GM12878 (cell line): ENCODE data around the gene CLIC6. TPM values are rescaled to one million over a fixed set of nuclear protein-coding genes. Genes with fewer than 3 reads are reported as not detected.

ENCODE experiments used
- ATAC-seq: fragments of 200-7000 bp; cut with Tn5 transposase; 3 replicates; pipeline ENCODE4 v1.9.1; 2020; ENCODE audit warnings: mild to moderate bottlenecking, moderate library complexity
- BruUV-seq: library from RNA; stranded (reverse); fragments of 400-500 nt; replicated peaks from 2 replicates; lab custom pipeline; 2021; lab: Mats Ljungman, UMichigan
- CTCF ChIA-PET: fragments of 300-600 bp; sonication (Branson Sonifier 250); formaldehyde crosslinking; extraction: SDS; loops from one replicate; lab custom pipeline; 2021; ENCODE audit warnings: inconsistent platforms; lab: Yijun Ruan, JAX
- POLR2A ChIA-PET: fragments of 350-600 bp; formaldehyde crosslinking; extraction: SDS; loops from one replicate; lab custom pipeline; 2021; ENCODE audit warnings: inconsistent platforms; lab: Charles Lee
- RAD21 ChIA-PET: fragments of 300-600 bp; sonication (Branson Sonifier 250); formaldehyde crosslinking; loops from one replicate; lab custom pipeline; 2023; ENCODE audit warnings: antibody characterized with exemption; ENCODE audit not compliant: unreplicated experiment; lab: Charles Lee
- SMC1A ChIA-PET: fragments of 300-600 bp; sonication (Branson Sonifier 250); formaldehyde crosslinking; loops from one replicate; lab custom pipeline; 2023; ENCODE audit not compliant: unreplicated experiment, uncharacterized antibody; lab: Charles Lee
- DNase-seq: peaks from one replicate; pipeline ENCODE4 v3.0.0-alpha.2; 2011; ENCODE audit warnings: low read depth, low spot score
- FAIRE-seq: peaks from 3 replicates; lab custom pipeline; 2011; peaks lifted over from hg19 to GRCh38; lab: Jason Lieb, UNC
- H2AFZ ChIP-seq: 2 replicates; pipeline ENCODE4 v1.6.0; 2011; ENCODE audit warnings: low read depth, low read length, control low read depth; ENCODE audit not compliant: control insufficient read depth
- H3K27ac ChIP-seq: 2 replicates; pipeline ENCODE4 v1.5.1; 2011; ENCODE audit warnings: control low read depth; ENCODE audit not compliant: control insufficient read depth, insufficient read depth
- H3K27me3 ChIP-seq, 2 experiments: replicated peaks in 1 of 2; 2 replicates each; pipeline versions ENCODE4 v1.6.0 to v1.6.1; 2011; ENCODE audit warnings: low read length in 1 of 2; ENCODE audit not compliant: control insufficient read depth in 2 of 2, insufficient read depth in 2 of 2
- H3K36me3 ChIP-seq, 2 experiments: 2 replicates each; pipeline ENCODE4 v1.5.1; 2011; ENCODE audit warnings: low read length in 1 of 2; ENCODE audit not compliant: control insufficient read depth in 2 of 2, insufficient read depth in 2 of 2
- H3K4me1 ChIP-seq: 2 replicates; pipeline ENCODE4 v1.6.1; 2011; ENCODE audit warnings: mild to moderate bottlenecking, low read length, moderate library complexity, mixed read lengths; ENCODE audit not compliant: control insufficient read depth, insufficient read depth
- H3K4me2 ChIP-seq: 2 replicates; pipeline ENCODE4 v1.6.0; 2011; ENCODE audit warnings: control low read depth; ENCODE audit not compliant: control insufficient read depth, insufficient read depth
- H3K4me3 ChIP-seq: fragments of 200-600 bp; sonication (generic); 2 replicates; pipeline ENCODE4 v1.5.1; 2016
- H3K79me2 ChIP-seq: 2 replicates; pipeline ENCODE4 v1.6.0; 2011; ENCODE audit warnings: low read length; ENCODE audit not compliant: control insufficient read depth, insufficient read depth
- H3K9ac ChIP-seq: 2 replicates; pipeline ENCODE4 v1.8.0; 2011; ENCODE audit warnings: low read length, control low read depth, mixed read lengths; ENCODE audit not compliant: control insufficient read depth, insufficient read depth
- H3K9me3 ChIP-seq: replicated peaks from 3 replicates; pipeline ENCODE4 v1.5.1; 2011; ENCODE audit warnings: mild to moderate bottlenecking, low read length; ENCODE audit not compliant: control insufficient read depth, insufficient read depth
- H4K20me1 ChIP-seq: 2 replicates; pipeline ENCODE4 v1.6.0; 2011; ENCODE audit not compliant: control insufficient read depth, insufficient read depth
- CREB1 ChIP-seq: IDR thresholded peaks from 2 replicates; pipeline ENCODE4 v1.6.1; 2012; ENCODE audit warnings: low read depth, mild to moderate bottlenecking, inconsistent platforms
- EZH2 ChIP-seq: IDR thresholded peaks from 2 replicates; pipeline ENCODE4 v1.6.1; 2012; ENCODE audit warnings: low read depth, mild to moderate bottlenecking, control low read depth, inconsistent platforms, low read length, borderline replicate concordance; ENCODE audit not compliant: control insufficient read depth
- NBN ChIP-seq: fragments of 450-650 bp; IDR thresholded peaks from 2 replicates; pipeline ENCODE4 v1.6.1; 2016
- NFYA ChIP-seq: IDR thresholded peaks from 2 replicates; pipeline ENCODE4 v1.6.1; 2011; ENCODE audit warnings: low read depth, mild to moderate bottlenecking, low read length, improper control_type of control experiment, borderline replicate concordance
- SIX5 ChIP-seq: IDR thresholded peaks from 2 replicates; pipeline ENCODE4 v1.6.1; 2011; ENCODE audit warnings: mild to moderate bottlenecking, low read depth, low read length, moderate library complexity; ENCODE audit not compliant: severe bottlenecking
- YBX1 ChIP-seq: fragments of 450-650 bp; IDR thresholded peaks from 2 replicates; pipeline ENCODE4 v1.6.1; 2016; ENCODE audit warnings: antibody characterized with exemption
- WGBS: methylation state at CpG from one replicate; pipeline ENCODE4 v1.1.6; 2016; ENCODE audit warnings: low lambda C conversion rate; ENCODE audit not compliant: insufficient replicate concordance, insufficient coverage; ENCODE audit errors: missing lambda C conversion rate; 5-methylcytosine and 5-hydroxymethylcytosine counted together
- in situ Hi-C: fragments of 300-500 bp; cut with MboI; formaldehyde crosslinking; loops from 9 replicates; pipeline ENCODE4 v1.14.3; 2018; ENCODE audit warnings: mixed read lengths
- intact Hi-C: fragments of 100-400 bp; cut with micrococcal nuclease; formaldehyde crosslinking; loops from one replicate; pipeline ENCODE4 v1.14.2; 2022; ENCODE audit not compliant: unreplicated experiment
- polyA plus RNA-seq, 11 experiments: library from polyadenylated mRNA; depleted of rRNA in 4 of 11; unstranded in 6 of 11; stranded (reverse) in 5 of 11; fragments of >200 nt; fragmentation: Nextera tagmentation in 4 of 11; fragmentation: Illumina TruSeq in 1 of 11; extraction: Ambion mirVana in 4 of 11; extraction: Trizol in 1 of 11; gene quantifications; 1 replicate in 1 of 11; 2 replicates in 10 of 11; pipeline versions ENCODE4 v1.2.1 to v1.2.3, GENCODE V29; 2011 to 2016; ENCODE audit warnings: inconsistent platforms in 2 of 11, missing spikeins in 2 of 11, low read depth in 1 of 11
- total RNA-seq, 4 experiments: library from RNA; depleted of rRNA in 3 of 4; stranded (reverse); fragments of >200 nt in 3 of 4; fragmentation: Illumina TruSeq in 1 of 4; extraction: Trizol in 1 of 4; gene quantifications; 2 replicates each; pipeline versions ENCODE4 v1.2.1 to v1.2.3, GENCODE V29; 2013 to 2021
- TF ChIP-seq, protein P1 (sequence below): fragments of 450-650 bp; IDR thresholded peaks from 2 replicates; pipeline ENCODE4 v1.6.1; 2017; ENCODE audit warnings: mild to moderate bottlenecking, moderate library complexity
- TF ChIP-seq, protein P2 (sequence below): fragments of 150-350 bp; IDR thresholded peaks from 2 replicates; pipeline ENCODE4 v1.6.1; 2014; ENCODE audit warnings: mild to moderate bottlenecking, low read depth, low read length
- TF ChIP-seq, protein P3 (sequence below): IDR thresholded peaks from 2 replicates; pipeline ENCODE4 v1.6.1; 2011; ENCODE audit warnings: borderline replicate concordance, low read depth, mild to moderate bottlenecking, moderate library complexity, low read length; ENCODE audit not compliant: insufficient read depth, poor library complexity, severe bottlenecking

The CLIC6 gene
- total and polyA plus RNA-seq, 10 of the 15 experiments (the other 5 are each of a cell fraction or from before 2014, with no cell fraction given): 5.7 to 34.1 (median 11.2) TPM

DNA sequence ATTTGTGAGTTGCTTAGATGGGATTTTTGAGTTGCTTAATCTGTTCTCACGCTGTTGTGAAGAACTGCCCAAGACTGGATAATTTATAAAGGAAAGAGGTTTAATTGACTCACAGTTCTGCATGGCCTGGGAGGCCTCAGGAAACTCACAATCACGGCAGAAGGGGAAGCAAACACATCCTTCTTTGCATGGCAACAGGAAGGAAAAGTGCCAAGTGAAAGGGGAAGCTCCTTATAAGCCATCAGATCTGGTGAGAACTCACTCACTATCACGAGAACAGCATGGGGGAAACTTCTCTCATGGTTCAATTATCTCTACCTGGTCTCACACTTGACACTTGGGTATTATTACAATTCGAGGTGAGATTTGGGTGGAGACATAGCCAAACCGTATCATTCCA, 10.3 kb downstream of the CLIC6 start:
- WGBS: 34% methylated on average over 5 of the region's 5 CpGs
- ChIA-PET RAD21 (no interaction called here), POLR2A (no interaction called here), SMC1A (no interaction called here), CTCF (no interaction called here)
- intact Hi-C loops: no loop called here
- in situ Hi-C loops: no loop called here
- DNase-seq (no peak), FAIRE-seq (no peak), ATAC-seq (no peak)
- Histone ChIP-seq H3K4me1 (peaks cover 10% of the 10 kb centered on the region), H4K20me1 (no peaks in the 10 kb centered on the region), H3K4me3 (no peak overlapping the region), H3K36me3 (peaks cover 0 to 3% of the 10 kb centered on the region in 2 experiments; a peak in 1 of 4 replicates), H3K9ac (no peak overlapping the region), H3K79me2 (peaks cover 16% of the 10 kb centered on the region), H3K27ac (no peak overlapping the region), H2AFZ (no peak overlapping the region), H3K4me2 (no peak overlapping the region), H3K9me3 (peaks cover 24% of the 10 kb centered on the region), H3K27me3 (no peaks in the 10 kb centered on the region)
- no peak for TF ChIP-seq CREB1
- TF ChIP-seq, protein P1, sequence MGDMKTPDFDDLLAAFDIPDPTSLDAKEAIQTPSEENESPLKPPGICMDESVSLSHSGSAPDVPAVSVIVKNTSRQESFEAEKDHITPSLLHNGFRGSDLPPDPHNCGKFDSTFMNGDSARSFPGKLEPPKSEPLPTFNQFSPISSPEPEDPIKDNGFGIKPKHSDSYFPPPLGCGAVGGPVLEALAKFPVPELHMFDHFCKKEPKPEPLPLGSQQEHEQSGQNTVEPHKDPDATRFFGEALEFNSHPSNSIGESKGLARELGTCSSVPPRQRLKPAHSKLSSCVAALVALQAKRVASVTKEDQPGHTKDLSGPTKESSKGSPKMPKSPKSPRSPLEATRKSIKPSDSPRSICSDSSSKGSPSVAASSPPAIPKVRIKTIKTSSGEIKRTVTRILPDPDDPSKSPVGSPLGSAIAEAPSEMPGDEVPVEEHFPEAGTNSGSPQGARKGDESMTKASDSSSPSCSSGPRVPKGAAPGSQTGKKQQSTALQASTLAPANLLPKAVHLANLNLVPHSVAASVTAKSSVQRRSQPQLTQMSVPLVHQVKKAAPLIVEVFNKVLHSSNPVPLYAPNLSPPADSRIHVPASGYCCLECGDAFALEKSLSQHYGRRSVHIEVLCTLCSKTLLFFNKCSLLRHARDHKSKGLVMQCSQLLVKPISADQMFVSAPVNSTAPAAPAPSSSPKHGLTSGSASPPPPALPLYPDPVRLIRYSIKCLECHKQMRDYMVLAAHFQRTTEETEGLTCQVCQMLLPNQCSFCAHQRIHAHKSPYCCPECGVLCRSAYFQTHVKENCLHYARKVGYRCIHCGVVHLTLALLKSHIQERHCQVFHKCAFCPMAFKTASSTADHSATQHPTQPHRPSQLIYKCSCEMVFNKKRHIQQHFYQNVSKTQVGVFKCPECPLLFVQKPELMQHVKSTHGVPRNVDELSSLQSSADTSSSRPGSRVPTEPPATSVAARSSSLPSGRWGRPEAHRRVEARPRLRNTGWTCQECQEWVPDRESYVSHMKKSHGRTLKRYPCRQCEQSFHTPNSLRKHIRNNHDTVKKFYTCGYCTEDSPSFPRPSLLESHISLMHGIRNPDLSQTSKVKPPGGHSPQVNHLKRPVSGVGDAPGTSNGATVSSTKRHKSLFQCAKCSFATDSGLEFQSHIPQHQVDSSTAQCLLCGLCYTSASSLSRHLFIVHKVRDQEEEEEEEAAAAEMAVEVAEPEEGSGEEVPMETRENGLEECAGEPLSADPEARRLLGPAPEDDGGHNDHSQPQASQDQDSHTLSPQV: no peak
- TF ChIP-seq, protein P2, sequence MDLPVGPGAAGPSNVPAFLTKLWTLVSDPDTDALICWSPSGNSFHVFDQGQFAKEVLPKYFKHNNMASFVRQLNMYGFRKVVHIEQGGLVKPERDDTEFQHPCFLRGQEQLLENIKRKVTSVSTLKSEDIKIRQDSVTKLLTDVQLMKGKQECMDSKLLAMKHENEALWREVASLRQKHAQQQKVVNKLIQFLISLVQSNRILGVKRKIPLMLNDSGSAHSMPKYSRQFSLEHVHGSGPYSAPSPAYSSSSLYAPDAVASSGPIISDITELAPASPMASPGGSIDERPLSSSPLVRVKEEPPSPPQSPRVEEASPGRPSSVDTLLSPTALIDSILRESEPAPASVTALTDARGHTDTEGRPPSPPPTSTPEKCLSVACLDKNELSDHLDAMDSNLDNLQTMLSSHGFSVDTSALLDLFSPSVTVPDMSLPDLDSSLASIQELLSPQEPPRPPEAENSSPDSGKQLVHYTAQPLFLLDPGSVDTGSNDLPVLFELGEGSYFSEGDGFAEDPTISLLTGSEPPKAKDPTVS: no peak
- no peak for TF ChIP-seq NFYA
- TF ChIP-seq, protein P3, sequence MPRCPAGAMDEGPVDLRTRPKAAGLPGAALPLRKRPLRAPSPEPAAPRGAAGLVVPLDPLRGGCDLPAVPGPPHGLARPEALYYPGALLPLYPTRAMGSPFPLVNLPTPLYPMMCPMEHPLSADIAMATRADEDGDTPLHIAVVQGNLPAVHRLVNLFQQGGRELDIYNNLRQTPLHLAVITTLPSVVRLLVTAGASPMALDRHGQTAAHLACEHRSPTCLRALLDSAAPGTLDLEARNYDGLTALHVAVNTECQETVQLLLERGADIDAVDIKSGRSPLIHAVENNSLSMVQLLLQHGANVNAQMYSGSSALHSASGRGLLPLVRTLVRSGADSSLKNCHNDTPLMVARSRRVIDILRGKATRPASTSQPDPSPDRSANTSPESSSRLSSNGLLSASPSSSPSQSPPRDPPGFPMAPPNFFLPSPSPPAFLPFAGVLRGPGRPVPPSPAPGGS: no peak
- no peak for TF ChIP-seq SIX5
- no peak for TF ChIP-seq NBN
- no peak for TF ChIP-seq EZH2
- no peak for TF ChIP-seq YBX1
- BruUV-seq: no TSS peak
